CD4-positive, alpha-beta T cell treated with Interleukin-17A for 1 hour (primary cell): ENCODE measurements around the gene AFF3.

ENCODE experiments used
- DNase-seq: peaks from one replicate; pipeline ENCODE4 v3.0.0-alpha.2; 2020

Gene AFF3

GRCh38 chr2:99918389-99918788, 224.0 kb downstream of the AFF3 start:
- no peak for DNase-seq

- no peak for DNase-seq
Observed at GRCh38 chr2:99915108-99915675, 227.2 kb downstream of the AFF3 start.

- no peak for DNase-seq
Observed at GRCh38 chr2:99911736-99912135, 230.7 kb downstream of the AFF3 start.

GRCh38 chr2:99910902-99911301, 231.5 kb downstream of the AFF3 start:
- no peak for DNase-seq

GRCh38 chr2:99905636-99906035, 236.8 kb downstream of the AFF3 start:
- no peak for DNase-seq

- no peak for DNase-seq
Observed at GRCh38 chr2:99905025-99905424, 237.4 kb downstream of the AFF3 start.

- no peak for DNase-seq
Observed at GRCh38 chr2:99903981-99904380, 238.4 kb downstream of the AFF3 start.

GRCh38 chr2:99900556-99900955, 241.8 kb downstream of the AFF3 start:
- DNase-seq: no peak

- DNase-seq: no peak
Observed at GRCh38 chr2:99899882-99900281, 242.5 kb downstream of the AFF3 start.

GRCh38 chr2:99899058-99899855, 243.1 kb downstream of the AFF3 start:
- DNase-seq: no peak

GRCh38 chr2:99898336-99899048, 243.9 kb downstream of the AFF3 start:
- DNase-seq: no peak

GRCh38 chr2:99891428-99891780, 251.0 kb downstream of the AFF3 start:
- no peak for DNase-seq

GRCh38 chr2:99890568-99891427, 251.6 kb downstream of the AFF3 start:
- DNase-seq: no peak

- DNase-seq: no peak
Observed at GRCh38 chr2:99888617-99889016, 253.8 kb downstream of the AFF3 start.

GRCh38 chr2:99886418-99886817, 256.0 kb downstream of the AFF3 start:
- DNase-seq: no peak

- no peak for DNase-seq
Observed at GRCh38 chr2:99883358-99883757, 259.0 kb downstream of the AFF3 start.

- no peak for DNase-seq
Observed at GRCh38 chr2:99881901-99882591, 260.3 kb downstream of the AFF3 start.

- no peak for DNase-seq
Observed at GRCh38 chr2:99880964-99881294, 261.5 kb downstream of the AFF3 start.

GRCh38 chr2:99880148-99880963, 262.0 kb downstream of the AFF3 start:
- DNase-seq: no peak

GRCh38 chr2:99879481-99879880, 262.9 kb downstream of the AFF3 start:
- no peak for DNase-seq

GRCh38 chr2:99878581-99879350, 263.6 kb downstream of the AFF3 start:
- DNase-seq: no peak
